RPMI8226 (cell line): ENCODE data around the gene ZIC5.

Experiments
- DNase-seq: peaks from one replicate; pipeline ENCODE4 v3.0.0-alpha.2; 2015

The ZIC5 gene

GRCh38 chr13:99975626-99976025 is 4.1 kb upstream of the ZIC5 start:
- DNase-seq: no peak

- DNase-seq: no peak
Measured at GRCh38 chr13:99974939-99975561, 3.5 kb upstream of the ZIC5 start.

- DNase-seq: no peak
Measured at GRCh38 chr13:99974296-99974938, 2.9 kb upstream of the ZIC5 start.

GRCh38 chr13:99973808-99974185 is 2.2 kb upstream of the ZIC5 start:
- no peak for DNase-seq

GRCh38 chr13:99973163-99973807 is 1.7 kb upstream of the ZIC5 start:
- DNase-seq: no peak

DNA sequence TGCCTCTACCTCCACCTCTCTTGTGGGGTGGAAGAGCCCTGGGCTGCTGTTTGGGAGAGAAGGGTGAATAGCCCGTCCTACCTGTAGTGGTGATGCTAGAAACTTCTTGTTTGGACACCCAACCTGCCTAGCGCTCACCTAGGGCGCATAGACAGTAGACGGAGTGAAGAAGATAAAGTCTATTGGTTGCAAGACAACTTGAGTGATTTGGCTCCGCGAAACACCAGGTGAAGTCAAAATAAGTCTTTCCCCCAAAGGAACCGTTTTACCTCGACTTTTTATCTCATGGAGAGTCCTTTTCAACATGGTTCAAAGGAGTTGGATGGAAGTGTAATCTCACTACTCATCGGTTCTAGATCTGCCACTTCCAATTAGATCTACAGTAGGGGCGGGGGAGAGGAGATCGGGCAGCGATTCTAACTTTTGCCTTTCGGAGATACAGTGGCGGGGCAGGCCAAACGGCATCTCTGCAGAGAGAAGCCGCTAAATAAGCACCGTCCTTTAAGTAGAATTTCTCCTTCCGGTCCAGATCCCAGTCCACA is 694 bp upstream of the ZIC5 start:
- no peak for DNase-seq

DNA sequence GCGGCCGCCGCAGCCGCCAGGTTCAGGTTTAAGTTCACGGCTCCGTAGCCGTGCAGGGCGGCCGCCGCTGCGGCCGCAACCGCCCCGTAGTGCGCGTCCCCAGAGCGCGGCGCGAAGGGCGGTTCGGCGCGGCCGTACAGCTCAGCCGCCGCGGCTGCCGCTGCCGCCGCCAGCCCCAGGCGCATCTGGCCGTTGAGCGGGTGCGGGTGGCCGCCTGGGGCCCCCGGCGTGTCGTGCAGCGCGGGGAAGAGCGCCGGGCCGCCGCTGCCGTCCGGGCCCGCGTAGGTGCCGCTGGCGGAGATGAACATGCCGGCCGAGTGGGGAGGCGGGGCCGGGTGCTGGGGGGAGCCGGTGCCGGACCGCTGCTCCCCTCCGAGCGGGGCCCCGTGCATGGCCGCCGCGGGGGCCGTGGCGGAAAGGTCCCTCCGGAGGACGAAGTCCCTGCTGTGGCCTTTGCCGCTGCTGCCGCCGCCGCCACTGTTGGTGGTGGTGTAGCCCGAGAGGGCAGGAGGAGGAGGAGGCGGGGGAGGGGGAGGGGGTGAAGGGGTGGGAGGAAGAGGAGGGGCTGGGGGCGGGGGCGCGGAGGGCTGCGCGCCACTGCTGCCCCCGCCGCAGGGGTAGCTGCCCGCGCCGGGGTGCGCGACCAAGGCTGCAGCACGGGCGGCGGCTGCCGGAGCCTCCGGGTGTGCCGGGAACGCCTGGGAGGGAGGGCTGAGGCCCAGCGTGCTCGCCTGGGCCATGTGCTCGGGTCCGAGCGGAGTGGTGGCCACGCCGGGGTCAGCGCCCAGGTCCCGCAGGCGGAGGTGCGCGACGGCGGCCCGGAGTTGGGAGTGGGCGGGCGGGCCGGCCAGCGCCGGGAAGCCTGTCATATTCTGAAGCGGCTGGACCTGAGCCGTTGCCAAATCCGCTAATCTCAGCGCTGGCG is 654 bp downstream of the ZIC5 start:
- DNase-seq: no peak

- DNase-seq: no peak
Measured at GRCh38 chr13:99969919-99970650, 1.5 kb downstream of the ZIC5 start.

DNA sequence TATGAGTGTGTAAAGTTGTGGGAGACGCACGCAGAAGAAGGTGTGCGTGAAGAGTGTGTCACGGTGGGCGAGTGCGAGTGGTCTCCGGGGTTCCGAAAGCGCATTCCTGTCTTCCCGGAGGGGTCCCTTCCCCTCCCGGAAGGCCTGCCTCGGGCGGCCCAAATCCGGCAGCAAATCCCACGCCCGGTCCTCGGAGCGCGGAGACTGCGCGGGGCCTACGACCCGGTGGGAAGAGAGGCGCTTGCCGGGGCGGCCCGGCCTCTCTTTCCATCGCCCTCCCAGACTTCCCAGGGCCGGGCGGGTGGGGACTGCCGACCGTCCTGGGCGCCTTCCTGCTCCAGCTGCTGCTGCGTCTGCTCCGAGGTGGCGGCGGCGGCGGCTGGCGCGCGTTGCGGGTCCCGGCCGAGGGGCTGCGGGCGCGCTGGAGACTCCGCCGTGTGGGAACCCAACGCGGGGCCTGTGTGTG is 2.1 kb downstream of the ZIC5 start:
- no peak for DNase-seq

DNA sequence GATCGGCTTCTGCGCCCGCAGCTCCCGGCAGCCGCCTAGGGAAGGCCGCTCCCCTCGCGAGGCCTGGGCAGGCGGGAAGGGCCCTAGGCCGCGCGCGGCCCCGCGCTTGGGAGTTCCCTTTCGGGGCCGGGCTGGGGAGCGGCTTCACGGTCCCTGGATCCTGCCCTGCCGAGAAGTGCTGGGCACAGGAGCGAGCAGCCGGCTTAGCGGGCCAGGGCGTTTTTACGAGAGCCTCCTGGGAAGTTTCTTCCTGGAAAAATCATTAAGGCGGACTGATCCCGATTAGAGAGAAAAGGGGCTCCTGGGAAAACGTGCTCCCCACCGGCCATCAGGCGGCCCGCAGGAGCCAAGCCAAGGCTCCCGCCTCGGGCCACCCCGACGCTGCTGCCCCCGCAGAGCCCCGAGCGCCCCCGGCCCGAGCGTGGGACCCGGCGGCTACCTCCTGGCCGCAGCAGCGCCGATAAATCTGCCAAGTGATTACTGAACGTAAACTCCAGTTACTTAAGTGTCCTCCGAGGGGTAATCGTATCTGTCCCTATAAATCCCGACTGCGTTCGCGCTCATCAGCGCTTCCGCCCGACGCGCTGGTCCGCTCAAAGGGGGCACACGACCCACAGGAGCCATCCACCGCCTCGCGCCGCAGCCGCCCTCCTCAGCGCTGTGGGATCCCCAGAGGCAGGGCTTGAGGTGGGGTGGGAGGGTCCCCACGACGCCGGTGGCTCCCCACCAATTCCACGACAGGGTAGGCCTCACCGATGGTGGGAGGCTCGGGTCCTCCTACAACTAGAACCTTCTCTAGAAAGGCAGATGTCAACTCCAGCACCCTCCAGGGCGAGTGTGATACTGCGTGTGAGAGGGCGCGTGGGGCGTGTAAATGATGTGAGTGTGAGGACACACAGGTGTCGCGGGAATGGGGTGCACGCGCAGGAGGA is 2.8 kb downstream of the ZIC5 start:
- no peak for DNase-seq

DNA sequence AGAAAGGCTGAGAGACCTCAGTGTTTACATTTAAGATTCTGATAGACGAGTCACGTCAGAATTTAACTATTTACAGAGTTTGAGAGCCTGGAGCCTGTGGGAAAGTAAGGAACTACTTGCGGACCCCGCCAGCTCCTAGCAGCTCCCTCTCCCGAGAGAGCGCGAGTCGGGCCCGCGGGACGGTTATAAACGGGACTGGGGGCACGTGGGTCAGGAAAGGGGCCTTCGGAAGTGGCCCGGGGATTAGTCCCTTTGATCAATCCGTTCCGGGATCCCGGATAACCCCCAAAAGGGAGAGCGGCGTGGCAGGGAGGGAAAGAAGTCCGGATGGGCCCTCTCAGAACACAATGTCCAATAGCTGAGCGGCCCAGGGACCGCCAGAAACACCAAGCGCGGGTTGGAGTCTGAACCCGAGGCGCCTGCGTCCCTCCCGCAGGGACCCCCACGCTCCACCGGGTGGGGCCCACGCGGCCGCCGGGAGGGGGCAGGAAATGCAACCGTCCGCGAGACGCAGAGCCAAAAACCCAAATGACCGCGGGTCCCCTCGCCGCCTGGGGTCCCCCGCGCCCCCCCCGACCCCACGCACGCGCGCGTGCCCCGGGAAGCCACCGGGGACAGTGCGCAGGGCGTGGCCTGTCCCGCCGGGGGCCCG is 3.6 kb downstream of the ZIC5 start:
- DNase-seq: no peak

DNA sequence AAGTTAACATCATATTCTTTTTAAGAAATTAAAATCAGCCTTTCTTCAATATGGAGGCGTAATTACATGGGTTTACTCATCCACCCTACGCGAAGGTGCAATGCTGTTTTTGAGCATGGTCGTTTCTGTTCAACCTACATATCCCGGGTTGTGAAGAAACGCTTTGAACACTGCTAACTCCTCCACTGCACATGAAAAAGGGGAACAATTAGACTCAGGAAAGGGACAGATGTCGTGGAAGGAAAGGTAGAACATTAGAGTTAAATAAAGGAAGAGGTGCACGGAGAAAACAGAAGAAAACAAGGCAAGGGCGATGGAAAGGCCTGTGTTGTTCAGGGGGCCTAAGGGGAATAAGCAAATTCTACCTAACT is 4.1 kb downstream of the ZIC5 start:
- no peak for DNase-seq

DNA sequence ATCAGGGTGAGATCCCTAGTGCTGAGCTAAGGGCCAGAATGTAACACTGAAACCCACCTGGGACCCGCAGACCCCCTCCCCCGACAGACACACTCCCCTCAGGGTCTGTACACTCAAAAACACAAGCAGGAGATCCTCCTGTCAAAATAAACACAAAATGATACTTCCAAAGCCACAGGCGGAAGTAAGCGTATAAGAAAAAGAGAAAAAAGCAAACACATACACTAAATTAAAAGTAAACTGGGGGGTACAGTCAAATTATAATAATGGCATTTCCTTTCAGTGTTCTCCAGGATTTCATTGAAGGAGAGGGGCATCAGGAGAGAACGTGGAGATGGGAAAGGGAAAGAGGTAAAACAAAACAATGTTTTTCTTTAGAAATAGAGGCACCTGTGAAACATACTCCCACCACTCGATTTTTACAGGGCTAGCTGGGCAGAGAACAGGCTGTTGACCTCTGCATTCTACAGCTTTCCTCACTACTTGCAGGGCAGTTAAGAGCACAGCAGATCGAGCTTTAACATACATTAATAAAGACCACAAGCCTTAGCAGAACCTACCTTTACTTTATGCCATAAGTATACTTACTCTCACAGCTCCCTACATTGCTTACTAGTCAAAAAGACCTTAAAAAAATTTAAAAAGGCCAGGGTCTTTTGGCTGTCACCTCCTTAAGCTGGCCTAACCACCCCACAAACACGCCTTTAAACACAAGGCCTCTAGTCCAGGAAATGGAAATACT is 5.3 kb downstream of the ZIC5 start:
- no peak for DNase-seq

DNA sequence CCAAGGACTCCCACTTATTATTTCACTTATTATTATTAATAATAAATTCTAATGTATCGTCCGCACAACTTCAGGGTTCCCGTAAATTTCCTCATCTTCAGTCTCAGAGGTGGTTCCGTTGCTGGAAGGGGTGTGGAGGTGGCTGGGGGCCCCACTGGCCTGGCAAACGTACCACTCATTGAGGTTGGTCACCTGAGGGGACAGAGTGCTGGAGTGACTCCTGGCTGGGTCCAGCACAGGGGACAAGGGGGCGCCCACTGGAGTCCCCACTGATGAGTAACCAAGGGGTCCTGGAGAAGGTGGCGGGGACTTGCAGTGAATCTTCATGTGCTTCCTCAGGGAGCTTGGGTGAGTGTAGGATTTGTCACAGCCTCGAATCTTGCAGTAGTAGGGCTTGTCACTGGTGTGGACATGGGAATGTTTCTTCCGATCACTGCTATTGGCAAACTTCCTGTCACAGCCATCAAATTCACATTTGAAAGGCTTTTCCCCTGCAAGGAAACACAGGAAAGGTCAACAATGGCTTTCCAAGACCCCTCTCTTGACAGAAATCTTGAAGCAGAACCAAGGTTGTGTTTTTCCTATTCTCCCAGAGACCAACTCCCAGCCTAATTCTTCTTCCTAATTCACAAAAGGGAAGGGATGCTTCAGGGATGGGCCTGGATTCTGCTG is 6.1 kb downstream of the ZIC5 start:
- DNase-seq: no peak

DNA sequence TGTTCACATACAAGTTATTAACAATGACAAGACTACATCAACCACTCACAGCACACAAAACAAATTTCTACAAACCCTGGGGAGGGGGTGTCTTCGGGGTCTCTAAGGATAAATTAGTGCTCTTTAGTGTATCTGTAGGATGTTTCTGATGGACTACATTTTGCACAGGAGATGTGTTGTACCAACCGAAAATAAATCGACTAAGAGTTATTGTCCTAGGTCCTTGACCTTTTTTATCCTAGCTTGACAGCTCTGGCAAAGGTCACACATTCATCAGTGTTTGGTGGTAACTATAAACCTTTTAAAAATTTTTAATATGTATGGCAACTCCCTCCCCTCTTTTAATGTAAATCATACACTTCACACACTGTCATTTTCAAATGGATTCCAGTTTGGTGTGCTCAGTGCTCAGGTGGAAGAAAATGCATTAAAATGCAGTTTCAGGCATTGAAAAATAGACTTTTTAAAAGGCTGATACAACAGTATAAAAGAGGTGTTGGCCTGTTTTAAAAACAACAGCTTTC is 7.7 kb downstream of the ZIC5 start:
- no peak for DNase-seq

DNA sequence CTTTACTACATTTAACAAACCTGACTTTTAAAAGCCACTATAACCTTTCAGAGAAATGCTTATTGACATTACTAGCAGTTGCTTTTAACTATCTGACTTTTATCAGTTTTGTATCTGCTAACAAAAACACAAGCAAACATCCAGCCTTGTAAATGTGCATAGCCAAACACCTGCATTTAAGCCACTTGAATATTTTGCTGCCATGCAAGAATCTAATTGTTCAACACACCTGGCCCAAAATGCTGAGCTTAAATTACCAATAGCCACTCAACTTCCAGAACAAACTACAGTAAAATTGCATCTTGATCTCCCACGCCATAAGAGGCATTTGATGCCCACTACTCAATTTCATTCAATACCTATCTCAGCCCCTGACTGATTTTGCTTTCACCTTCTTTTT is 9.3 kb downstream of the ZIC5 start:
- no peak for DNase-seq

GRCh38 chr13:99961636-99962035 is 9.9 kb downstream of the ZIC5 start:
- DNase-seq: no peak

DNA sequence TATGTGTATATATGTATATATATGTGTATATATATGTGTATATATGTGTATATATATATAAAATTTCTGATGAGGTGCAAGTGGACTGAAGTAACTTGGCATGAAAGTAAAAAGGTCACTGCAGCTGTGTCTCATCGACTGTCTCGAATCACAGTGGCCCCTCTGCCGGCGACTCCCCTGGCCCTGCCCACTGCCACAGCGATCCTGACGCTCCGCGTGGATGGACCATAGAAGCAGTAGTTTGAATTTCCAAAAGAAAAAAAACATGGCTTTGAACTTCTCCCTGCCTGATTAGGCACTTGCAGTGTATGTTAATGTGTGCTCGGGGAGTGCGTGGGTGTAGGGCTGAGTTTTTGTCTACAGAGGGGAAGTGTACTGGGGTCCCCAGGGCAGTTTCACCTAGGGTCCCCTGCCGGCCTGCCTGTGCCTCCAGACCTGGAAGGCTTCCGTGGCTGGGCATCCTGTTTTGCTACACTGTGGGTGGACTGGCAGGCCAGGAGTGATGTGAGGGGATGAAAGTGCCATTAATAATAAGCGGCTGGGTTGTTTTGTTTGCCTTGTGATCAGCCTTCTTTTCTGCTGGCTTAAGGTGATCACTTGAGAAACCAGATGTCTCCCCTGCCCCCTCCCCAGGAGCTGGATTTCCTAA is 10.8 kb downstream of the ZIC5 start:
- DNase-seq: no peak
